HG03432 (cell line): ENCODE measurements around the gene ARHGAP42.

Experiments
- ATAC-seq: cut with Tn5 transposase; IDR thresholded peaks from one replicate; pipeline ENCODE4 v1.9.1; 2021; ENCODE audit warnings: mild to moderate bottlenecking, moderate library complexity; ENCODE audit not compliant: unreplicated experiment

The ARHGAP42 gene

DNA sequence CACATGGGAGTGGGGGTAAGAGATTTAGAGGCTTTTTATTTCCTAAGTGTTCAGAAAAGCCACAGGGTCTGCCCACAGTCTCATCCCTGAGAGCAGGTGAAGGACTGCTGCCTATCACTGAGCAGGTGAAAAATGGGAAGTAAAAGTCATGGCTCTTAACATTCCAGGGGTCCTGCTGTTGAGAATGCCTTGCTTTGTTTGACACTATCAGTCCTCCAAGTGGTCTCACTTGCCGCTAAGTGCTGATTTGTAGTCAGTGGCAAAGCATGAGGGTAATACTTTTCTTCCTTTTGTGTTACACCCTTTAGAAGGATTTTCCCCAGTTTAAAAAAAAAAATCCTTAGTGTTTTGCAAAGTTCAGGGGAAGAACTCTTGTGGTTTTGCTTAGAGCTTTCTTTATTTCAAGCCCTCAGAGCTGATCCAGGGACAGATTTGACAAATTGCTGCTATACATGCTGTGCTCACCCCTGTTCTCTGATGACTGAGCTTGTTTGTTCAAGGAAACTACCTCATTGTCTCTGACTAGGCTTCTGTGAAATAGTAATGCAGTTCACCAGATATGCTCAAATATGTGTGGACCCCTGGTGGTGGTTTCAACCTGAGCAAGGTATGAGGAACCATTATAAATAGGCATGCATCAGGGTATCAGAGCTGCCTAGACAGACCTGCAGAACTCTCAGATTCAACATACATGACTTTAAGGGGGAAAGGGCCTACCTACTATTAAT, 141.0 kb downstream of the ARHGAP42 start:
- ATAC-seq = peak; percentile 74

DNA sequence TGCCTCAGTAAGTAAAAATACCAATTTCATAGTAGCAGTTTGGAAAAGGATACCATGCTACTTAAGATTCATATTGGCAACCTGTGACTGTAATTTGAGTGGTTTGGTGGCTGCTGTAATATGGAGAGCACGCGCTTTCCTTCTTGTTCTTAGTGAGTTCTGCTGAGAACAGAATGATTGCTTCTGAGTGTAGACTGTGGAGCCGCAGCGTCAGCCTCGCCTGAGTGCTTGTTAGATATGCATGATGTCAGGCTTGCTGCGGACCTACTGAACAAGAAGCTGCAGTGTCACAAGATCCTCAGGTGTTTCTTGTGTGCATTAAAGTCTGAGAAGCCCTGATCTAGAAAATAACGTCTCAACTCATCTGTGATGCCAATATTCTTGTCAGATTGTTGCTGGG, 143.2 kb downstream of the ARHGAP42 start:
- no peak for ATAC-seq

DNA sequence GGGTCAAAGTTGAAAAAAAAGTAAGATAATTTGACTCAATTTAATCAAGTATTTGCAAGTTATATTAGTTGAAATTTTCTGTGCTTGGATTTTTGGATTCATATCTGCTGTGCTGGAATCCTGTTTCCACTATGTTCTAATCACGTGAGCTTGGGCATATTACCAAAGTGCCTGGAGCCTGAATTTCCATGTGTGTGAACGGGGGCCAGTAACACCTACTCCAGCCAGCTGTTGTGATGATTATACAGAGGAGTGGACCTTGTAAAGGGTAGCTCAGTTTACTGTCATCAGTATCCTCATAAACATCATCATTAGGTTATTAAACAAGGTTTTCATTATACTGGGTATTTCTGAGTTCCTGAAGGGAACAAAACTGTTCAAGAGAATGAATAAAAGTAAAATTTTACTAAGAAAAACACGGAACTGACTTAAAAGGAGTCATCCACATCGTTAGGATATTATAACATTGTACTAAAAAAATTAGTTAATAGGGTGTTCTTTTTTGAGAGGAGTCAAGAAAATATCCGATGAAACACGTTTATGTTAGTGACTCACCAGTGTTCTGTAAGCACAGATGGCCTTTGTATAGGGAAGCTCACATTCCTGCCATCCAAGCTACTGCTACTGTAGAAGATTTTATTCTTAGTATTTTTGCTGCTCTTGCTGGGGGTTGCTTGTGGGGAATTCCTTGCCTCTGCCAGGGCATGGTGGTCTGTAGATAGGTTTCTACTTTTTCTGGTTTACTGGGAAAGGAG, 144.1 kb downstream of the ARHGAP42 start:
- ATAC-seq = no peak

DNA sequence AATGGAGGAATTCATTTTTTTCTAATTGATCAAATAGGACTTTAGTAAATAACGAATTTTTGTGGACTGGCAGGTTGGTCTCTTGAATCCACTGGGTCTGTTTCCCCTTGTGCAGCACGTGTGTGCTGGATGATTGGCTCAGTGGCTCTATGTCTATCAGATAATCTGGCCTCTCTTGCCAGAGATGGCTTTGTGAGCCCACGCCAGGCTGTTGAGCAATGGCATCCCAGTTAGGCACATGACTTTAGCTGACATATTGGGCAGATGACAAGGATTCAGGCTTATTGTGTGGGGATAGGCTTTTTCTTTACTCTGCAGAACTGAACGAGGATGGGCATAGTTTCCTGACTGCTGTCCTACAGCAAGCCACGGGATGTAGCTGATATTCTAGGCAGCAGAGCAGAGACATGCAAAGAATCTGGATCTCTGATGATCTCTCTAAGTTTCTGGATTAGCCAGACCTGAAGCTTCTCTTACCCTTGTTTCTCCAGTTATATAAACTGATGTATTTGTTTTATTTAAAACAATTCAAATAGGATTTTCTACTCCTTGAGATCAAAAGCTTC, 144.9 kb downstream of the ARHGAP42 start:
- ATAC-seq = no peak

DNA sequence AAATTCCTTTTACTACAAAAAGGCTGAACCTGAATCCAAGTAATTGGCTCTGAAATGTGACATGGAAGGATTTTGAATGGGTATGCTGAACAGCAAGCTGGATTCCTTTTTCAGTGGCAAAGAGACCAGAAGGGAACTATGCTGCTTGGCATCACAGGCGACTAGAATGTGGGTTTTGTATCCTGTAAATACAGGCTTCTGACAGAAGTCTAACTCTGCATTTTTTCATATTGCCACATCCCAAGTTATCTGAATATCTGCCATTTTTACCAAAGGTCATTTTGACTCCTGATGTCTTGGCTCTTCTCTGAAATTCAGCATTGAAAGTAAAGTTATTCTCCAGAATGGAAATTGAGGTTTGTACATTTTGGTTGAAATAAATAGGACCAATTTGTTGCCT, 145.7 kb downstream of the ARHGAP42 start:
- no peak for ATAC-seq

DNA sequence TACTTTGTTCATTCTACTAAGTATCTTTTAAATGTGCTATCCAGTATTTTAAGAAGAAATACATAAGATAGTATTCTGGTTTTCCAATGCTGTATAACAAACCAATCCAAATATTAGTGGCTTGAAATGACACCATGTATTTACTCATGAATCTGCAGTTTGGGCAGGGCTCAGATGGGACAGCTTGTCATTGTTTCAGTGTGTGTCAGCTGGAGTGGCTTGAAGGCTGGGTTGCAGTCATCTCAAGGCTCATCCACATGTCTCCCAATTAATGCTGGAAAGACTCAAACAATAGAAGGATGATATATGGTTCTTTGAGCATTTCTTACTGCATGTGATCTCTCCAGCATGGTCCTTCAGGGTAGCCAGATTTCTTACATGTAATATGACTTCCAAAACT, 146.2 kb downstream of the ARHGAP42 start:
- ATAC-seq = no peak

DNA sequence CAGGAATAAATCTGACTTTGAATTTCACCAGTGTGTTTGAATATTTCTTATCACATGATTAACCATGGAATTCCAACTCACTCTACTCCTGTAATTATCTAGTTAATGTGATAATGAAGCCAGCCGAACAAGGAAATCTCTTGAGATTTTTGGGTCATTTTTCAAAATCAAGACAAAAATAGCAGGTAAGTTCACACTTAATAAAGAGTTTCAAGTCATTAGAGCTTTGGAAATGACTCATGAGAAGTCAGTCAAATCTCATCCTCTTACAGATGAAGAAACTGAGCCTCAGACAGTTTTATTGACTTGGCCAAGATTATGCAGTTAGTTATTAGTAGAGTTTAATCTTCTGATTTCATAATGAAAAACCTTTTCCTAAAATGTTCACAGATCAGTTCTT, 148.8 kb downstream of the ARHGAP42 start:
- ATAC-seq = no peak

DNA sequence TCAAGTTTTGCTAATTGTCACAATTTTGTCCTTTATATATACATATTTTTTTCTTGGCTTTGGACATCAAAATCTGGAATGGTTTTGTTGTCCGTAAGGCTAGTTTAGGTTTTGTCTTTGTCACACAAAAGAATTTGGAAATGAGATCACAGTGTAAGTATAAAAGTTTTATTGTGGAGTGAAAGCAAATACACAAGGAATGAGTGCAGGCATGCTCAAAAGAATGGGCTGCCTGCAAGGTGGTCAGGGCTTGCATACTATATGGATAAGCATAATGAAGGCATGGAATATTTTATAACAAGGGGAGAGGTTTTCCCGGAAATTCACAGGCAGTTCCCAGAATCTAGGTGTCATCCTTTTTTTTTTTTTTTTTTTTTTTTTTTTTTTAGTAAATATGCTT, 150.2 kb downstream of the ARHGAP42 start:
- no peak for ATAC-seq

DNA sequence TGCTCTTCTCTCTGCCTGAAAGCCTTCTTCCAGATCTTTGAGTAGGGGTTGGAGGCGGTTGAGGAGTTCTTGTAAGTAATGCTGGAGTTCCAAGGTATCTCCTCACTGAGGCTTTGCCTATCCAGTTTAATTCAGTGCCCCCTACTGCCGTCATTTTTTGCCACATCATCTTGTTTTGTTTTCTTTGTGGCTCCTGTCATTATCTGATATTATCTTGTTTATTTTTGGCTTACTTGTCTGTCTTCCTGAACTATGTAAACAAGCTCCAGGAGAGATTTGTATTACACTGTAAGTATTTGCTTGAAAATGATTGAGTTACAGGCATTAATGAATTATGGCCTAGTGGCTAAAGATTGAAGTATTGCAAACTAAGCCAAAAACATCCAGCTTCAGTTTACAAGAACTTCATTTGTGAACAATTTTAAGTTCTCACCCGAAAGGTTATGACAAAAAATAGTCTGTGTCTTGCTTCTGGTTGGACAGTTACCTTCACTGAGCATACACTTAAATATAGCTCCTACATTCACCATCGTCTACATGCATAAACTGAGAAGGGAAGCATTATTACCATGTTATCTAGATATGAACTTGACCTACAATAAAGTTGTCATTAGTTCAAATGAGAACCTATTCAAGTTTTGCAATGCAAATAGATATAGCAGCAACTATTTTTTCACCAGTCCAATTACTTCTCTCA, 154.8 kb downstream of the ARHGAP42 start:
- ATAC-seq = no peak

DNA sequence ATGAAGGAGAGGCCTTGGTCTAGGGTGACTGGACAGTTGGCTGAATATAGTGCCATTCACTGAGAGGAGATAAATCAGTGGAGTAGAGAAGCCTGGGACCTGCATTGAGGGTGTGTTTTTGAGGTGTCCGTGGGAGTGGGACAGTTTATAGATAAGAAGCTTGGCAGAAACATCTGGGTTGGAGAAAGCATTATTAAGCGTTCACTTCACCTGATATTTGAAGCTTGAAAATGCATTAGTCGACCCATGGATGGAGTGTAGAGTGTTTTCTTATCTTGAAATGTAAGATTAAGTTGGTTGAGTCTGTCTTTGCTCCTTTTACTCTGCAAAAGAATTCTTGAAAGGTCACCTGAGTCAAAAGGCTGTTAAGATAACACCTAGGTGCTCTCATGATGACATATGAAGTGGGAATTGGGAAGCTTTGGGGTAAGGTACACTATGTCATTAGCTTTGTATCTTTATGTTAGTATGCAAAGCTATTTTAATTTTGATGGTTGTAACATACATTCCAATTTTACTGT, 160.7 kb downstream of the ARHGAP42 start:
- ATAC-seq = no peak

DNA sequence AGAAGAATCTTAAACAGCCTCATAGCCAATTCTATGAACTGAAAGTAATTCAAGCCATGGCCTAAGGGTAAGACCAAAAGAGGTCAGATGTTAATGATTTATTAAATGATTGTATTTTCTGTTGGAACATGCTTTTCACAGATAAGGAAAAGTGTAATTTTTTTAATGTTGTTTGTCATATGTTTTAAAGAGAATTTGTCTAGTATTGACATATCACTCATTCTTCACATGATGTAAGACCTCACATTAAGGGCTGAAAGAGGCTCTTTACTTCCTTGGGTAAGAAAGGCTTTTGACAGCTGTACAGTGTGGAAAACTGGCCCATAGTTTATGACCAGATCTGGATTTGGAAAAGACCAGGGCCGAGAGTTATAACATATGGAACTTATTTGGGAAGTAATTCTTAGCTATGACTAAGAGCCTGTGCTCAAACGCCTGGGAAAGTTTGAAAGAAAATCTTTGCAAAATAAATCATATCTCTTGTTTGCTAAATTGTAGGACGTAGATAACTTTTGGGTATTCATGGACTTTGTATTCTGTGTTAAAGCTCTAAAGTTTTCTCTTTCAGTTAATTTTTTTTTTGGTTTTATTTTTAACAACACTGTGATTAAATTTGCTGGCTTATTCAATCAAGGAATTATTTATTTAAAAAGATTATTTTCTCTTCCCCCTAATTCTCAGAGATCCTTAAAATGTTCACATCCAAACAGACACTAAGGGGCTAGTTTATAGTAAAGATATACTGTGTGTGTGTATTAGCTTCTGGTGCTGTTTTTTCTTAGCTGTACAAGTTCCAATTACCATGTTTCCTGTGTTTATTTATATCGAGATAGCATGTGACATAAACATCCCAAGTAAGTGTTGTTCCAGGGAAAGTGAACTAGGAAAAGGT, 162.2 kb downstream of the ARHGAP42 start:
- no peak for ATAC-seq

DNA sequence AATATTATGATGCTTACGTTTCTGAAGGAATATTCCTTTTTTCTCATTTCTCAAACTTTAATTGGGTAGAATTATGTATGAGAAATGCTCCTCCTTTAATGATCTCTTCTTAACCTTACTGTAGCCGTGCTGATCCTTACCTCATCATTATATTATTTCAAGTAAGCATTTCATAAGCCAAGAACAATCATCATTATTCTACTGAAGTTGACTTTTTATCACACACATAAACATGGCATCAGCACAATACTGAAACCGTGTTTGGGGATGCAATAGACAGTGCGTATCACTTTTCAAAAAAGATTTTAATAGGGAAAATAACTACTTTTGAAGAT, 162.8 kb downstream of the ARHGAP42 start:
- ATAC-seq = no peak

DNA sequence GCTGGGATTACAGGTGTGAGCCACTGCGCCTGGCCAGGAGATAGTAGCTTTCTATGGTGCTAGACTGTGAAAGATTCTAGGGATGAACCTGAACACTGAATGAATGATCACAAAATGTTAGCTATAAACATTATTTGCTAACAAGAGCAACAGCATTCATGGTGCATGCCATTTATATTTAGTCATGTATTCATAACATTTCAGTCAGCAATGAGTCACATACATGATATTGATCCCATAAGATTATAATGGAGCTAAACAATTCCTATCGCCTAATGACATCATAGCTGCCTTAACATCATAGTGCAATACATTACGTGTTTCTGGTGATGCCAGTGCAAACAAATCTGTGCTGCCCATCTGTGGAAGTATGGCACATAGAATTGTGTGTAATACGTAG, 164.1 kb downstream of the ARHGAP42 start:
- no peak for ATAC-seq

DNA sequence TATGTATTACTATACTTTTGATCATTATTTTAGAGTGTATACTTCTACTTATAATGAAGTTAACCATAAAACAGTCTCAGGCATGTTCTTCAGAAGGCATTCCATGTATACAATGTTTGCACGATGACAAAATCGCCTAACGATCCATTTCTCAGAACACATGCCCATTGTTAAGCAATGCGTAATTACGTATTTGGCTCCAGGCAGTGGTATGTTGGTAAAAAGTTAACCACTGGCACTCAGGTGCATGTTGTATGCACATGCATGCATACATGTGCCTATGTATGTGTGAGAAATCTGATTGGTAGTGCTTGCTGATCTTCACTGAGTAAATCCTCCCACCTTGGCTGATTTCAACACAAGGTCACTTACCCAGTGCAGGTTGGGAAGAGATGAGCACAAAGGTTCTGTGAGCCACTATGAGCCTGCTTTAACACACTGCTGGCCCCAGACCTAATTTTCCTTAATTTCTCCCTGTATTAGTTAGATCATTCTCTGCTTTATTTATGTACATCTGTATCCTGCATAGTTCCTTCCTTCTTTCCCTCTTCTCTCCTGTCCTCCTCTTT, 164.6 kb downstream of the ARHGAP42 start:
- ATAC-seq = no peak

DNA sequence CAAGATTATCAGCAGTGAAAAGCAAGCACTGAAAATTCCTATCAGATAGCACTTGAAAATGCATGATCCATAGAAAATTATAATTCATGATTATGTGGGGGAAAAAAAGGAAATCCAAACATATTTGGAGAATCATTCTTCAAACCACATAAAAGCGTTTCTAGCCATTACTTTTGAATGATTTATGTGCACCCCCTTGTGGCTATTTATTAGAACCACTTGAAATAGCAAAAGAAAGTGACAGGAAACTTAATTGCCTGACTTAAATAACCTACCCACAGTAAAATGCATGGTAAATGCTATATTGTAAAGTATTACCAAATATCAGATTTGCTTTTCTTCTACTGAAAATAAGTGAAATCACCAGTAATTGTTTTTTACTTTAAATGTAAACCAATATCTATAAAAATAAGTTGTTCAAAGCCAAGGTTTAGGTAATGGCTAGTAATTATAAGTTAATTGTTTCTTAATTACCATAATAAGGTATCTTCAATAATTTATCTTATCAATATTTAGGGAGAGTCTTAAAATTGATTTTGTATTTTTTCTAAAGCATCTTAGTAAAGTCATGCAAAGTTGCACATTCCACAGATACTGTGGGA, 168.5 kb downstream of the ARHGAP42 start:
- no peak for ATAC-seq

DNA sequence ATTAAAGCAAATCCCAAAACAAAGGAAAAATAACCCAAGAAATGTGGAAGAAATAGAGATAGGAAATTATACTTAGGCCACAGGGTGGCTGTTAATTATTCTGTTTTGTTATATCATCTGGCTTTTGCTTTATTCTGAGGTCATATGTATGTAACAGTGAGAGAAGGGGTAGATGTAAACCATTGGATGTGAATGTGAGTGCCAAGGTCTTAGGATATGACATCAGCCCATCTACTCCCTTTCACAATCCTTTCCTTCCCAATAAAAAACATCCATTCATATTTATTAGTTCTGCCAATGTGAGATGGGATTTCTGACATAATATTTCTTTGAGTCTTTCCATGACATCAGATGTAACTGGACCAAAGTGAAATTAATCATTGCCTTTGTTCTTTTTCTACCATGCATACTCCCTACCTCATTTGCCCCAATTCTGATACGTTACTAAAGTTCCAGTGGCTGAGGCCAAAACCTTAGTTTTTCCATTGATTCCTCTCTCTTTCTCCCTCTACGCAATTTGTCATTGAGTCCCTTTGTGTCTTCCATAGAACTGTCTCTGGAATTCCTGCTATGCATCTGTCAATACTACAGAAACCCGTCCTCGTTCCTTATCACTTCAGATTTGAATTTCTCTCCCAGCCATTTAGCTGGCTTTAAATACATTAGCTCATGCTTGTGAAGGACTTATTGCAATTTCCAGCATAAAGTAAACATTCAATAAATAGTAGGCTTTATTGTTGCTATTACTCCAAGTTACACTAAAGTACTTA, 170.3 kb downstream of the ARHGAP42 start:
- no peak for ATAC-seq

DNA sequence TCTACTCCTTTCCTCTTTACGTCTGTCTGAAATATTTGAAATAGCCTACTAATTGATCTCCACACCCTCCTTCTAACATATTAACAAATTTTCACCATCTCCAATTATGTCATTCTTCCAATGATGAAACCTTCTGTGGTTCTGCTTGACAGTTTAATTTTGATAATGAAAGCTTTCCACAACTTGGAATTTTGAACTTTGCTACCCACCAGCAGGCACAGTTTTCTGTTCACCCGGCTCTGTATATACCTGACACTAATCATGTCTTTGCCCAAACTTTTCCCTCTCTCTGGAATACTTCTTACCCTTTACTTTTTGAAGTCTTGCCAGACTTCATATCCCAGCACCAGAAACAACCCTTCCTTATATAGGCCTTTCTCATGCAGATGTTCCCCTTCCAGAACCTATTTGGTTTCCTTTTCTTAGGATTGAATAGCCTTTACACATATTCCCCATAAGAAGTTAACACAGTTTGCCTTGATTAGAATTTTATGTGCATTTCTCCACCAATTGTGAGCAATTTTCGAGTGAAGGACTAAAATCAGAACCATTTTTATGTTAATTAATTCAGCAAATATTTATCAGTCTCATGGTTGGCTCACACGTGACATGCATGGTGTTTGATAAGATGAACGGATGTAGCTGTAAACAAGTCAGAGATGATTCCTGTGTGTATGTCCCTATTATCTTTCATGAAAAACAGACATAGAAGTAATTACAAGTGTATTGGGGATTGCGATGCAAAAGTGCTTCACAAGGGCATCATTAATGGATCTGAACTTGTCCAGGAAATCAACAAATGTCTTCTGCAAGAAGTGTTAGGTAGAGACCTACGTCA, 173.4 kb downstream of the ARHGAP42 start:
- no peak for ATAC-seq

DNA sequence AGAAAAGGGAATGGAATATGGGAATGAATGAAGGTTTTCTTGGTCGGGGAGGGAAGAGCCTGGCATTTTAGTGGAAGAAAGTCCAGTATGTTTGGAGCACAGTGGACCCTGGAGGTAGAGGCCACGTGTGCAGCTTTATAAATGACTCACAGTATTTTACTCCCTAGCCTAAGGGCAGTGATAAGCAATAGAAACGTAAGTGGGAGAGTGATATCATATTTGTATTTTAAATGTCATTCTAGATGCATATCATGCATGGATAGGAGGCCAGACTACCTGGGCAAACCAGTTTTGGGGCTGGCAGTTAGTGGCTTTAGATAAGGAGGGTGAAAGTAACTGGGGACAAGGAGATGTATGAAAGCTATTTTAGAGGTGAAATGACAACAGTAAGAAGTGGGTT, 174.1 kb downstream of the ARHGAP42 start:
- no peak for ATAC-seq
